Left lung (tissue), 10 donors: Measurements from ENCODE around the gene SPTLC1. TPM values are rescaled to one million over a fixed set of nuclear protein-coding genes. Genes with fewer than 3 reads are reported as not detected.
"Not testable (repeated sequence)": the region's sequence is repeated elsewhere in the genome, so short reads cannot be mapped to it uniquely, and the experiment has no call there.

ENCODE experiments used
- ATAC-seq: fragments of 200-7000 bp; cut with Tn5 transposase; one replicate; pipeline ENCODE4 v1.9.1; 2020; ENCODE audit warnings: moderate library complexity
- DNase-seq, 4 donors: peaks; one replicate each; pipeline ENCODE4 v3.0.0-alpha.2; 2013 to 2020
- H3K27ac ChIP-seq, 2 donors: fragments of 200-600 bp; sonication (generic) in 1 of 2; one replicate each; pipeline versions ENCODE4 v1.5.0 to v1.8.0; 2020 to 2021
- H3K27me3 ChIP-seq, 2 donors: fragments of 200-600 bp; sonication (generic) in 1 of 2; one replicate each; pipeline versions ENCODE4 v1.5.0 to v1.8.0; 2020 to 2021
- H3K36me3 ChIP-seq, 2 donors: fragments of 200-600 bp; sonication (generic) in 1 of 2; one replicate each; pipeline versions ENCODE4 v1.5.0 to v1.8.0; 2020 to 2021
- H3K4me1 ChIP-seq, 2 donors: fragments of 200-600 bp; one replicate each; pipeline ENCODE4 v1.8.0; 2021
- H3K4me3 ChIP-seq, 2 donors: fragments of 200-600 bp; sonication (generic) in 1 of 2; one replicate each; pipeline versions ENCODE4 v1.5.0 to v1.8.0; 2020 to 2021; ENCODE audit warnings: mild to moderate bottlenecking in 1 of 2
- H3K9me3 ChIP-seq, 2 donors: fragments of 200-600 bp; sonication (generic) in 1 of 2; one replicate each; pipeline versions ENCODE4 v1.5.0 to v1.8.0; 2020 to 2021
- CTCF ChIP-seq, 2 donors: fragments of 200-600 bp; sonication (generic) in 1 of 2; IDR thresholded peaks; one replicate each; pipeline versions ENCODE4 v1.5.0 to v1.8.0; 2021; ENCODE audit warnings: antibody characterized with exemption in 2 of 2
- intact Hi-C, 2 donors: fragments of 100-400 bp; cut with DNase I; formaldehyde crosslinking; loops; one replicate each; pipeline versions ENCODE4 v1.11.2 to v1.14.2; 2022
- polyA plus RNA-seq, 6 donors: library from polyadenylated mRNA; unstranded; fragments of 120-200 nt; gene quantifications; one replicate each; pipeline ENCODE4 v1.2.1, GENCODE V29; 2013; ENCODE audit not compliant: insufficient read length in 6 of 6
- total RNA-seq, 2 donors: library from RNA; stranded (reverse); fragmentation: NEBNext Ultra II Directional; extraction: Animal tissue kit (Norgen Biotek cat#: 25700); gene quantifications; one replicate each; pipeline ENCODE4 v1.2.1, GENCODE V29; 2021
- donor health status: DM: no; HTN: yes; CAD: no.
- donor health status: DM: no; HTN: no; CAD: no.

The SPTLC1 gene
- total and polyA plus RNA-seq, 8 donors, result 68.0 to 91.6 (median 81.7) TPM

GRCh38 chr9:92003308-92004044 is 111.7 kb downstream of the SPTLC1 start:
- Histone ChIP-seq H3K27me3 (no peaks in the 10 kb centered on the region), H3K4me3 (no peak overlapping the region), H3K27ac (no peak overlapping the region), H3K36me3 (no peaks in the 10 kb centered on the region), H3K9me3 (no peaks in the 10 kb centered on the region), H3K4me1 (no peaks in the 10 kb centered on the region)
- intact Hi-C loops, result no loop called here
- DNase-seq (no peak), ATAC-seq (no peak)
- no peak for TF ChIP-seq CTCF (IDR thresholded peaks at IDR 0.05)

- ATAC-seq, H3K4me3 ChIP-seq, H3K27ac ChIP-seq, DNase-seq, H3K9me3 ChIP-seq, H3K36me3 ChIP-seq, intact Hi-C loops, H3K27me3 ChIP-seq, H3K4me1 ChIP-seq: not testable (repeated sequence)
Measured at GRCh38 chr9:92001948-92002347, 113.3 kb downstream of the SPTLC1 start.

GRCh38 chr9:92001244-92001643 is 114.0 kb downstream of the SPTLC1 start:
- TF ChIP-seq CTCF (IDR thresholded peaks at IDR 0.05), result no peak
- H3K4me3 ChIP-seq, result no peak overlapping the region
- intact Hi-C loops, result no loop called here
- ATAC-seq (no peak), DNase-seq (no peak)
- H3K4me1 ChIP-seq, result no peaks in the 10 kb centered on the region
- peaks cover 0 to 5% of the 10 kb centered on the region in 2 donors for H3K27me3 ChIP-seq
- H3K27ac ChIP-seq, result no peak overlapping the region
- H3K9me3 ChIP-seq, result no peaks in the 10 kb centered on the region
- no peaks in the 10 kb centered on the region for H3K36me3 ChIP-seq

- intact Hi-C loops, result no loop called here
- no peak for TF ChIP-seq CTCF (IDR thresholded peaks at IDR 0.05)
Measured at GRCh38 chr9:91995000-91995655, 120.1 kb downstream of the SPTLC1 start.

GRCh38 chr9:91994422-91994821 is 120.8 kb downstream of the SPTLC1 start:
- ATAC-seq (no peak), DNase-seq (no peak)
- Histone ChIP-seq H3K27ac (no peak overlapping the region), H3K4me1 (no peaks in the 10 kb centered on the region), H3K4me3 (no peak overlapping the region), H3K9me3 (no peaks in the 10 kb centered on the region), H3K27me3 (peaks cover 0 to 22% of the 10 kb centered on the region in 2 donors), H3K36me3 (no peaks in the 10 kb centered on the region)
- TF ChIP-seq CTCF (IDR thresholded peaks at IDR 0.05), result no peak
- intact Hi-C loops, result no loop called here

More at GRCh38 chr9:91995000-91995655, 120.1 kb downstream of the SPTLC1 start:
- Histone ChIP-seq H3K4me3 (no peak overlapping the region), H3K27me3 (peaks cover 0 to 22% of the 10 kb centered on the region in 2 donors), H3K36me3 (no peaks in the 10 kb centered on the region), H3K27ac (no peak overlapping the region), H3K9me3 (no peaks in the 10 kb centered on the region), H3K4me1 (no peaks in the 10 kb centered on the region)
- ATAC-seq, result no peak
- no peak for DNase-seq
